NOMO-1 (cell line): ENCODE data around the gene MYO18A.

Experiments used
- DNase-seq, 2 experiments: peaks; one replicate each; lab custom pipeline; 2025; ENCODE audit not compliant: unreplicated experiment in 2 of 2; lab: John Stamatoyannopoulos, UW

The MYO18A gene

DNA sequence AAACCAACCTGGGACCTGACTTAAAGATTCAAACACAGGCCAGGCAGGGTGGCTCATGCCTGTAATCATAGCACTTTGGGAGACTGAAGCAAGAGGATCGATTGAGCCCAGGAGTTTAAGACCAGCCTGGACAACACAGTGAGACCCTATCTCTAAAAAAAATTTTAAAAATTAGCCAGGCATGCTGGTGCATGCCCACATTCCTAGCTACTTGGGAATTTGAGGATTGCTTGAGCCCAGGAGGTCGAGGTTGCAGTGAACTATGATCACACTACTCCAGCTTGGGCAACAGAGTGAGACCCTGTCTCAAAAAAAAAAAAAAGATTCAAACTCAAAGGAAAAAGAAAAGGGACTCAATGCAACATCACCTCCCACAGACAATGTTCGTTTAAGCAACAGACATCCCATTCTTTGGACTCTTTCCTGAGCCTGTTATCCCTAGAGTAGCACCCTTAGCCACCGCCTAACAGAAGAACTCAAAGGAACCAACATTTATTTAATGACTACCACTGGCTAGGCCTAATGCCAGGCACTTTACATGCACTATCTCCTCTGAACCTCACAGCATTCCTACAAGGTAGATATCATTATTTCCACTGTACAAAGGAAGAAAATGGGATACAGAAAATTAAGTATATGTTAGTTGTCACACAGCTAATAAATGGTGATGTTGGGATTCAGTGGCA, 12.7 kb downstream of the MYO18A start:
- DNase-seq: no peak

DNA sequence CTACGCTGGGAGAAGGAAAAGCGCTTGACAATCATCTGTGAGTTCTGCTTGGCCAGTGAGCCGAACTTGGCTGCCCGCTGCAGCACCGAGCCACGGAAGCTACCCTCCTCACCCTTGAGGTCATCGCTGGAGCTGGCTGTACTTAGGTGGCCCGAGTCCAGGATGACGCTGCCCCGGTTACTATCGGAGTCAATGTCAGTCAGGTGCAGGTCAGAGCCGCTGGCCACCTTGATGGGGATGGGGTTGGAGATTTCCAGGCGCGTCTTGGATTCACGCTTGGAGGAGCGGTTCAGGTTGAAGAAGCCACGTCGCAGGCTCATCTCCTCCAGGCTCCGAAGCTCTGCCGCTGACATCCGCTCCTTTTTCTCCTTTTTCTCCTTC, 13.7 kb downstream of the MYO18A start:
- no peak for DNase-seq

DNA sequence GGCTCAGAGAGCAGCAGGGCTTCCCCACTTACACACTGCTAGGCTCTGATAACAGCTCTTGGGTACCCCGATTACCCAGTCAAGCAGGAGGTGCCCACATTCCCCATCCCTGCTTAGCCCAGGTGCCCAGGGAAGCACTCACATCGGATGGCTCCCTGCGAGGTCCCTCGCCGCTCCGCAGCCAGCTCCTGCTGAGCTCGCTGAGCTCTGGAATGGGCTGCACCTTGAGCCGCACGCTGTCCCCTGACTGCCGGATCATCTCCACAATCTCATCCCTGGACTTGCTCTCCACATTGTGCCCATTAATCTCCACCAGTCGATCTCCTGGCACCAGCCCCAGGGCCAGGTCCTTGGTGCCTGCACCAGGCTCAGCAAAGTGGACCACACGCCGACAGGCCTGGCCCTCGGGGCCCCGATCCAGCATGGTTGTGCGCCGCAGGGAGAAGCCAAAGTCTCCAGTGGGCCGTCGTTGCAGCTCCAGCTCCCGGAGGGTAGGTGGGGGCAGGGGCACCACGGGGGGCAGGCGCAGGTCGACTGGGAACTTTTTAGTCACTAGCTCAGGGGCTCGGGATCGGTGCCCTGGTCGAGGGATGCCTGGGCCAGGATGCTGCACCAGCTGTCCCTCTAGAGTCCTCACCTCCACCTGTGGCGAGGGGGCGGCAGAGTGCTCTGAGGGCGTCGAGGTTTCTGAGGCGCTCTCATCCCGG, 14.2 kb downstream of the MYO18A start:
- DNase-seq: no peak

DNA sequence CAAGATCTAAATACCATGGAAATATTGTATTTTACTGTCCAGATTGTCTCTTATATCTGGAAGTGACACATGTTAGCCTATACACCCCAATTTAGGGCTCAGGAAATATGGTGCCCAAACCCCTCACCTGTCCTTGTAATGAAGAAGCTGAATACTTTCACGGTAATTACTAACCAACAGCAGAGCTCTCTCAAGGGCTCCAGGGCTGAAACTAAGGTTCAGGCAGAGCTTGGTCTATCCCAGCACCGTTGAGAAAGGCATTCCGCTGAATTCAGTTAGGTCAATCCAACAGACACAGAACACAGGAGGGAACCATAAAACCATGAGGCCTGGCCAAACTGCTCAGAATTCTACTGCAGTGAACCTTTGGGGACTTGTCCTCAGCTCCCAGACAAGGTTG, 14.9 kb downstream of the MYO18A start:
- DNase-seq: no peak

DNA sequence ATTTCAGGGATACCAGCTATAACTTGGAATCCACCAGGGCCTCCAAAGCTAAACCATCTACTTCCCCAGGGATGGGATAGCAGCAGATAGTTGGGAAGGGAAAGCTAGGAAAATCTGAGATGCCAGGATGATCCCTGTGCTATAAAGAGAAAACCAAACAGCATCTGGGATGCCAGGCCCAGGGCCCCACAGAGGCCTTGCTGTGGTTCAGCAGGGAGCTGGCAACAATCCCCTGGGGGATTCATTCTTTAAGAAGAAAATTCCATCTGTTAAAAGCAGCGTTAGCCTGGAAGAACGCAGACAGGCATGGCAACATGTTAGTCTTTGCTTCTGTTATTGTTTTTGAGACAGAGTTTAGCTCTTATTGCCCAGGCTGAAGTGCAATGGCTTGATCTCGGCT, 16.6 kb downstream of the MYO18A start:
- no peak for DNase-seq

DNA sequence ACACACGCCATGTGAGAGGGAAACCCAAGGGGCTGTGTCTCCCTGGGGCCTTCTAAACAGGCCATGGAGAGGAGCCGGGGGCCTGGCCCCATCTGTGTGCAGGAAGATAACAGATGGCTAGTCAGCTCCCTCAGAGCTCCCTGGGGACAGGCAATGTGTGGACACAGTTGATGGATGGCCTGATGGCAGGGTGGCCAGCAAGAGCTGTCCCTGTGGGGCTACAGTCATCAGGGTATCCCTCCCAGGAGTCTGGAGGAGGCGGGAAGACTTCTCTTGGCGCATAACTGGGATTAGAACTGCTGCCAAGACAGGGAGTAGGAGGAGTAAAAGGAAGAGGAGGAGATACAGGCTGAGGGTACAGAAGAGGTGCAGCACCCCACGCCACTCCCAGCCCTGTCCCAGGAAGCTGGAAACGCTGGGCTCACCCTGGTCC, 17.3 kb downstream of the MYO18A start:
- DNase-seq: no peak

DNA sequence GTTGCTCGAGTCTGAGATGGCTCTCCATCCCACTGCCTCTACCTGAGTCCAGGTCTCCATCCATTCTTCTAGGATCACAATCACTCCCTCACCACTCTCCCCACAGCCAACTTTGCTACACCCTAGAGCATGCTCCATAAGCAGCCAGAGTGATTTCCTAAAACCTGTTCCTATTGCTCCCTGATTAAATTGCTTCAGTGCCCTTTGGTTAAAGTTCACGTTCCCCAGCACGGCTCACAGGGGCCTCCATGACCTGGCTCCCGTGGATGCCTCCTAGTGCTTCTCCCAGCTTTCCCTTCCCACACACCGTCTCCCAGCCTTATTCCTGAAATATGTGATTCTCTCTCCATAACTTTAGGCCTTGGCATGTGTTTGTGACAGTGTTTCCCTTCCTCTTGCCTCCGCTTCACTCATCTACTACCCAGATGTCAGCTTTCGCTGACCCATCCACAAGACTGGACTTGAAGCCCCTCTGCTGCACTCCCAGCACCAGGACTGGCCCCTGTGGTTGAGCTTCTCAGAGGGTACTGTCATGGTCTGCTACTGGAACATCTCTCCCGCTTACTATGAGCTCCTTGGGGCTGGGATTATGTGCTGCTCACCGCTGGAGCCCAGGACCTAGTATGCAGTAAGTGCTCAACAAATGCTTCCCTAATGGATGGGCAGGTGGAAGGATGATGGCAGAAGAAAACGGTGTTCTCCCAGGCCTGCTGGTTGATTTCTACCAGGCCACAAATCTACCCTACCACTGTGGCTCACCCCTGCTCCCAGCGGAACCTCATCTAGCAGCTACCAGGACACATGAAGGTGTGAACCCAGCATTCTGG, 17.9 kb downstream of the MYO18A start:
- no peak for DNase-seq

DNA sequence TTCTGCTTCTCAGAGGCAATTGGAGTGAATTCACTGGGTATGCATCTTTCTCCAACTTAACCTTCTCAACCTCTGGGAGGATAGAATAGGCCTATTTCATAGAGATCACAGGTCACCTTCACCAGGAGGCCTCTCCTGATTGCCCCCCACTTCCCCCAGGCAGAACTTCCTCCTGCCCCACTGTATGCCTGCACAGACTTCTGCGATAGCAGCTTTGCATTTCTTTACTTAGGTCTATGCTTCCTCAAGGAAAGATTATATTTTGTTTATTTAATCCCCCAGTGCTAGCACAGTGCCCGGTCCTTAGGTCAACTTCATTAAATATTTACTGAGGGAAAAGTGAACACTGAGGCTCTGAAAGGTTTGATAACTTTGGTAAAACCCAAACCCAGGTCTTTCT, 19.9 kb downstream of the MYO18A start:
- DNase-seq: no peak

DNA sequence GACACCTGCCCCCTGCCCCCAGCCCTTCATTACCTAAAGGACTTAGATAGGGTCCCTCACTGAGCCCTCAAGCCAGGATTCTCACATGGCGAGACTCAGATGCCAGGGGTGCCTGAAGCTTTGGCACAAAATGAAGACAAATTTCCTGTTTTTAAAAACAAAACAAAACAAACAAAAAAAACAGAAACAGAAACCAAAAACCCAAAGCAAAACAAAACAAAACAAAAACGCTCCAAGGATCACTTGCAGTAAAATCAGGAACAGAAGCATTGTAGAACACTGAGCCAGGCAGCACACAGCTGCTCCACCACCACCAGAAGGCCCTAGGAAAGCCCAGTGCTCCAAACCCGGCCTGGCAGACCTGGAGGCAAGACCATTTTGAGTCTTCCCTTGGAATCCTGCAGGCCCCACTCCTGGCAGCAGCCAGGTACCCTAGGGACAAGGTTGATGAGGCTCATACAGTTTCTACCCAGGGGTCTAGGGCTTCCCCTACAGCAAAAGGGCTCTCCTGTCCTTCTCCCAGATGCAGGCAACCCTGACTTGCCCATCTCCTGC, 20.8 kb downstream of the MYO18A start:
- DNase-seq: no peak

DNA sequence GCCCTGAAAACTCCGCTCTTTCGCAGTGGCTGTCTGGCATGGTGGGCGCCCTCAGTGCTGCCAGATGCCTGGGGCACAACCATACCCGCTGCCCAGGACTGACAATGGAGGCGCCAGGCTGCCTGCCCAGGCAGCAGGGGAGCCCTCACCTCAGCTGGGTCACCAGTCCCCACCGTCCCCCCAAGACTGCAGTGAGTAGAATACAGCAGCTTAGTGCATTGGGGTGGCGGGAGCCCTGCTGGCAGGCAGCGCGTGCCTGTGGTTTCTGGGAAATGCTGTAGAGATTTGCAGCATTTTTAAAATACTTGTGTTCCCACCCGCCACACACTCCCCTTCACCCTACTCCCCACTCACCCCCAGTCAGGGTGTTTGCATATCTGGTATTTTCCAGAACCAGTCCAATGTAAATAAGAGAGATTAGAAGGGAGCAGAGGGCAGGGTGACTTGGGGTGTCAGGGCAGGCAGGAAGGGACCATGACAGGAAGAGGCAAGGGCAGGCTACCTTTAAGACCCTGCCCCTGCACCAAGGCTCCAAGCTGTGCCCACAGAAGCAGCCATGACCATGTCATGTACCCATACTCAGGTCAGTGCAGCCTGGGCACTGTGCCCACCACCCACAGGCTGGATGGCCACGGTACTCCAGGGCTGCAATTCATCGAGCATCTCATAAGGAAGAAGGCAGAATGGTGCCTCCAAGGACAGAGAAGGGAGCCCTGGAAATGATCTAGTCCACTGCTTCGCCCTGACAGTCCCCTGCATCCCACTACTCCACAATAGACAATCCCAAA, 21.5 kb downstream of the MYO18A start:
- no peak for DNase-seq

DNA sequence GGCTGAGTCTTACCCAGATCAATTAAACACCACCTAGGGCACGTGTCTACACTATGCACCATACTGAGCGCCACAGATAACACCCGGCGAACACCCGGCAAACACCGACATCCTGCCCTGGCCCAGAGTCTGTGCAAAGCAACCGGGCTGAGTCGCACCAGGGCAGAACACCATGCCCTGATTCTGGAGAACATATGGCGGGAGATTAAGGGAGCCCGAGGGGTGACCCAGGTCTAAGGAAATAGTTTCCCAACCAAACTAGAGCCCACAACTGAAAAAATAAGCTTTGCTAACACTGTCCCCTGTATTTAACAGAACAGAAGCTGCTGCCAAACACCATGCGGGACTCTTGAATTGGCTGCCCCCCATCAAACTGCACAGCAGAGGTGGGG, 22.1 kb downstream of the MYO18A start:
- no peak for DNase-seq

DNA sequence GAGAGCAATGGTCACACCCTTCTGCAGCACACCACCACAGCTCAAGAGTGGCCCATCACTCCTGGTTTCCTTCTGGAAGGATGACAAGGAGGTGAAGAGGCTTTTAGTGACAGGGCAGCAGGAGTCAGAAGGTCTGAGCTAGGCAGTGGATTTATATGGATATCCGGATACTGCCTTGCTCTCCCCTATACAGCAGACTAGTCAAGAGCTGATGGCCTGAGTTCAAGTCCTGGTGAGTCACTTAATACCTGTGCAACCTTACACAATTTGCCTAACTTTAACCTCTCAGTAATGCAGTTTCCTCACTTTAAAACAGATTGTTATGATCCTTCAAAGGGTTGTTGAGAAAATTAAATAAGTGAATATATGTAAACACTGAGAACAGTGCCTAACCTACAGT, 22.9 kb downstream of the MYO18A start:
- DNase-seq: no peak

DNA sequence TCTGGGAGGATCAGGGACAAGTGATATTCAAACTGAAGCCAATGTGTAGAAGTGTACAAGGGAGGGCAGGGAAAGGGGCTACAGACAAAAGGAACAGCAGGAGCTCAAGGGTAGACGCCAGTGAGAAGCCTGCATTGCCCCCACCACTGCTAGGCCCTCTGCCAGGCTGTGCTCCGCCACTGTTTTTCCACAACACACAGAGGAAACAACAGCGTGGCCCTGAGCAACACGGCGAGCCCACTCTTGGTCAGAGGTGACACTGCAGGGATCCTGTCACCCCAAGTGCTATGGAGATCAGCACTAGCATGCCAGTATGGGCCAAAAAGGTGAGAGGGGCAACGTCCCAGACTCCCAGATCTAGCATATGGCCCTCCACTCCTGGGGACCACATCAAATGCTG, 23.4 kb downstream of the MYO18A start:
- no peak for DNase-seq

DNA sequence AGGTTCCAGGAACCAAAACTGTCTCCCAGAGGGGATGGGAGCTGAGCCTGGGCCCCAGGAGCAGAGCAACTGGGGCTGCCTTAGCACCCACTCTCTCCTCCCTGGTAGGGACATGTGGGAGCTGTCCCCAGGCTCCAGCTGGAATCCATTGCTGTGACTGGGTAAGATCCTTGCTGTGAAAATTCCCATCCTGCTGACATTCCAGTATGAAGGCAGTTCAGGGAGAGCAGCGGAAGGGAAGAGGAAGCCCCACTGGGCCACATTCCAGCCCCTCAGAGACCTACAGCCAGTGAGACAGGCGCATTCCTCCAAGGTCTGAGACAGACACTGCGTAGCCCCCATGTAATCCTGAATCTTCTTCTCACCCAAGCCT, 24.2 kb downstream of the MYO18A start:
- DNase-seq: no peak

DNA sequence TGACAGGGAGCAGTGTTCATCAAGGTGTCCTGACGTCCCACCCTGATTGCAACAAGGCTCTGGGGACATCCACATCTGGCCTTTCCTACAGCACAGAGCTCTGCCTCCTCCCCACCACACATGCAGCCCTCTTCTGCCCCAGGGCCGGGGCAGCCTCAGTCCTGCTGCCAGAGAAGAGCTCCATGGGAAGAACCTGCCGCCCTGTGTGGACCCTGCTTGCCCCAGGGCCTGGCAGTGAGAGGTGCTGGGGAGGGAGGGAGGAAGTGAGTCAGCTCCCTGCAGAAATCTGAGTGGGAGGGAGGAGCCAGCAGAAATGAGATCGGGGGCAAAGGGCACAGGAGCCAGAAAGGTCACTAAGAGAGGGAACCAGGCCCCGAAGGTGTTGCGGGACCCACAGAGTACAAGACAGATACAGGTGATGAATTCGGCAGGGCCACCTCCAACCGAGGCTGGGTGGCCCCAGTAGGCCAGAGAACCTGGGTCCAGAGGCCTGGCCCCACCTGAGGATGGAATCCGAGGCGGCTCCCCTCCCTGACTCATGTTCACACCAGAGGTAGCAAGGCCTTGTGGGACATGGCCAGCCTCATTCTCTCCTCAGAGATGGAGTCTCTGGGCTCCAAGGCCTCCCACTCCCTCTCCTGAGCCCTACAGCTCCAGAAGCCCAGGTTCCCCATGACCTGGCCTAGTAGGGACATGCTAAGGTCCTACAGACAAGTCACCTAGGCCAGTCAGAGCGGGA, 24.8 kb downstream of the MYO18A start:
- DNase-seq: peak; percentile 66 to 79

DNA sequence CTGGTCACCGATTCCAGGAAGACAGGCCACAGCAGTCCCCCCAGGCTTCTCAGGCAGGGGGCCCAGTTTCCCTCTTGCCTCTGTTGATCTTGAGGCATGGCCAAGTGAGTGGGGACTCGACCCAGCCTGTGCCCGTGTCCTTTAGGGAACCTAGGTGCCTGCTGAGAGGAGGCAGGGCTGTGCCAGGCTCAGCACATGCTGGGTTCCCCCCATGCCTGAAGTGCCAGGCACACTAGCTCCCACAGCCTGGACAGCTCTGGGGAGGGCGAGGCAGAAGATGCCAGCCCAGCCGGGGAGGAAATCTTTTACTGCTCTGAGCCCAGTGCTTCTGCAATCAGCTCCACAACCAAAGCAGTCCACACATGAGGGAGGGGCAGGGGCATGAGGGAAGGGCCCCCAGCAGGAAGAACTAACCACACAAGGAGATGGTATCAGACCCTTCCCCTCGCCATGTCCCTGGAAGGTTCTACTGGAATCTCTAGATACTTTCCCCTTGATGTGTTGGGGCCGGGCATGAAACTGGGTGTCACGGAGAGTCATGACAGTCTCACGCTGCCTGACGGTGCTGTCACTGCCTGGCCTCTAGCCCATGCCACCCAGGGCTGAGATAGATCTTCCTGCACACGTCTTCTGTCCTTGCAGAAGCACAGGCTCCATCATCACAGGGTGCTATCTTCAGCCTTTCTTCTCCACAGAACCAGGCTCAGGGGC, 25.5 kb downstream of the MYO18A start:
- peak in 1 of 2 experiments; percentile 6 for DNase-seq

DNA sequence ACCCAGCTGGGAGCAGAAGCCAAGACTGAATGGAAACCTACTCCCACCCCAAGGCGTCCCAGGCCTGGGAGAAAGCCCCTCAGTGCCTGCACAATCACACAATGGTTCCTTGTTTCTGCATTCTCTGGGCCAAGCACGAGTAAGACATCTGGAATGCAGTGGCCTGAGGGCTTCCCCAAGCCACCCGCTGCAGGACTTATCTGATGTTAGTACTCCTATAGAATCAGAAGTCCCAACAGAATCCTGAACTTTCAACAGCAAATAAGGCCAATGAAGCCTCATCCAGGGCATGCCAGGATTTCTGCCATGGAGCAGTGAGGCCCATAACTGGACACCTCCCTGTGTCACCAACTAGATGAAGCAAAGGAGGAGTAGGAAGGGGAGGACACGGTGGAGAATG, 28.6 kb downstream of the MYO18A start:
- DNase-seq: no peak

DNA sequence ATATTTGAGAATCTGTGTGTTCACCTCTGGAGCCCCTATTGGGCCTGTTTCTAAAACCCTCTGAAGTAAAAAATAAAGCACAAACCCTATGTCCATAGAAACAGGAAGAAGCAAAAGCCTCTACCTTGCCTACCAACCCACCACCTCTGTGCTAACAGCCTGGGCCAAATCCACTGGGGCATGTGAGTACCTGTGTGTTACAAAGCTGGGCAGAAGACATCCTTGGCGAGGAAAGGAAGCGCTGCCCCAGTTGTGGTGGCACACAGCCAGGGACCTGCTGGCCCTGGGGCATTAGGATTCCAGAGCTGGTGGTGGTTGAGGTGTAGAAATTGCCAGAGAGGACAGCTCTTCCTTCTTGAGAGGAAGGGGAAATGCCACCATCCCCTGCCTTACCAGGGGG, 30.0 kb downstream of the MYO18A start:
- DNase-seq: peak in 1 of 2 experiments; percentile 46

DNA sequence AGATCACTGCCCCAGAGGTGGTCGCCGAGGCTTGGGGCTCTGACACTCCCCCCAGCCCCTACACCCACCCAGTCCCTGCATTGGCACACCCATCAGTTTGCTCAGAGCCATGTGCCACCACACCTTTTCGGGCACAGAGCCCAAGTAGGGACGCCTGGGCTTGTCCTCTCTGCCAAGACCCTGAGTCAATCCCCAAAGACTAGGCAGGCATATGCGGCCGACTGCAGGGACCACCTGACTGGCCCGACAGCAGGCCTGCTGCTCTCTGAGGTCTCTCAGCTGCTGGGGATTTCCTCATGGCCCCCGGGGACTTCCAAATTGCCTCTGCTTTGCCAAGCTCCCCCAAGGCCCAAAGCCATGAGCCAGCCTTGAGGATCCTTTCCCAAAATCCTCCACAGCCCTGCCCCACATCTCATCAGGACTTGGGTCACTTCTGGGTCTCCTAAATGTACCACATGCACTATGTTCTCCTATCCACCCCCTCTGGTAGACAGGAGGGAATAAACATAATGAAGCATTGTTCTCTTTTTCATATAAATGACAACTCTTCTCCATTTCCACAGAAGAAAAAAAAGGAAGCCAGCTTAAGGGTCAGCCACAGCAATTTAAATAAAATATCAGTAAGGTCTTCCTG, 30.6 kb downstream of the MYO18A start:
- DNase-seq: peak; percentile 32 to 61
